Left ventricle myocardium superior (tissue), 1 donor: ENCODE data around the gene TTYH1. TPM values are rescaled to one million over a fixed set of nuclear protein-coding genes. Genes with fewer than 3 reads are reported as not detected.

Experiments used
- ATAC-seq: fragments of 200-7000 bp; cut with Tn5 transposase; one replicate; pipeline ENCODE4 v1.9.1; 2020; ENCODE audit warnings: mild to moderate bottlenecking, moderate library complexity
- DNase-seq: peaks from one replicate; pipeline ENCODE4 v3.0.0-alpha.2; 2020
- intact Hi-C: fragments of 100-400 bp; cut with micrococcal nuclease; formaldehyde crosslinking; loops from one replicate; pipeline ENCODE4 v1.11.0; 2022
- total RNA-seq: library from RNA; stranded (reverse); fragmentation: NEBNext Ultra II Directional; extraction: Animal tissue kit (Norgen Biotek cat#: 25700); gene quantifications from one replicate; pipeline ENCODE4 v1.2.1, GENCODE V29; 2021
- donor health status: DM: no; HTN: yes; CAD: no; lungs with severe emphysema.

Gene TTYH1
- total RNA-seq, 1 donor from 2014 or later = 1.6 TPM

GRCh38 chr19:54420068-54420382 lies 4.8 kb downstream of the TTYH1 start:
- no peak for ATAC-seq
- no peak for DNase-seq
- intact Hi-C loops = no loop called here

- intact Hi-C loops = no loop called here
- ATAC-seq = peak; percentile 76
- DNase-seq = peak; percentile 61
These were observed 5.3 kb downstream of the TTYH1 start for GRCh38 chr19:54420383-54421168.

- no peak for DNase-seq
- intact Hi-C loops = no loop called here
- ATAC-seq = no peak
These were observed 5.9 kb downstream of the TTYH1 start for GRCh38 chr19:54421169-54421516.

- intact Hi-C loops = no loop called here
- ATAC-seq (no peak), DNase-seq (no peak)
These were observed 6.3 kb downstream of the TTYH1 start for GRCh38 chr19:54421521-54421920.

GRCh38 chr19:54422136-54422535 lies 6.9 kb downstream of the TTYH1 start:
- ATAC-seq = no peak

GRCh38 chr19:54424201-54424600 lies 8.9 kb downstream of the TTYH1 start:
- no peak for ATAC-seq
- DNase-seq = no peak
- intact Hi-C loops = no loop called here

More at GRCh38 chr19:54422136-54422535, 6.9 kb downstream of the TTYH1 start:
- intact Hi-C loops = no loop called here
- no peak for DNase-seq

- ATAC-seq = no peak
- intact Hi-C loops = no loop called here
- no peak for DNase-seq
These were observed 9.6 kb downstream of the TTYH1 start for GRCh38 chr19:54424660-54425381.

GRCh38 chr19:54425382-54425723 lies 10.1 kb downstream of the TTYH1 start:
- DNase-seq = no peak
- no peak for ATAC-seq
- intact Hi-C loops = no loop called here

GRCh38 chr19:54426291-54426931 lies 11.1 kb downstream of the TTYH1 start:
- DNase-seq (no peak), ATAC-seq (no peak)
- intact Hi-C loops = no loop called here

- no peak for ATAC-seq
- intact Hi-C loops = no loop called here
These were observed 12.3 kb downstream of the TTYH1 start for GRCh38 chr19:54427586-54427985.

GRCh38 chr19:54428323-54429175 lies 13.3 kb downstream of the TTYH1 start:
- intact Hi-C loops = no loop called here
- no peak for ATAC-seq
- no peak for DNase-seq

More at GRCh38 chr19:54427586-54427985, 12.3 kb downstream of the TTYH1 start:
- no peak for DNase-seq

- DNase-seq (no peak), ATAC-seq (no peak)
- intact Hi-C loops = no loop called here
These were observed 13.9 kb downstream of the TTYH1 start for GRCh38 chr19:54429176-54429495.

- DNase-seq (no peak), ATAC-seq (no peak)
- intact Hi-C loops = no loop called here
These were observed 14.4 kb downstream of the TTYH1 start for GRCh38 chr19:54429545-54430227.

GRCh38 chr19:54430306-54431254 lies 15.3 kb downstream of the TTYH1 start:
- peak; percentile 69 for DNase-seq
- intact Hi-C loops = no loop called here
- ATAC-seq = peak; percentile 68

GRCh38 chr19:54431255-54431838 lies 16.1 kb downstream of the TTYH1 start:
- intact Hi-C loops = no loop called here
- ATAC-seq = peak; percentile 49
- peak; percentile 73 for DNase-seq

- DNase-seq (no peak), ATAC-seq (no peak)
- intact Hi-C loops = no loop called here
These were observed 17.0 kb downstream of the TTYH1 start for GRCh38 chr19:54432144-54432738.

- intact Hi-C loops = no loop called here
- DNase-seq (no peak), ATAC-seq (no peak)
These were observed 18.4 kb downstream of the TTYH1 start for GRCh38 chr19:54433697-54434096.
